Skeletal muscle satellite cell (primary cell): Measurements from ENCODE around the gene ATAT1. TPM values are rescaled to one million over a fixed set of nuclear protein-coding genes. Genes with fewer than 3 reads are reported as not detected.
"Not testable (repeated sequence)": the region's sequence is repeated elsewhere in the genome, so short reads cannot be mapped to it uniquely, and the experiment has no call there.

ENCODE experiments used
- H3K27me3 ChIP-seq: 2 replicates; pipeline ENCODE4 v1.7.0; 2013; ENCODE audit warnings: low read length; ENCODE audit not compliant: control insufficient read depth, insufficient read depth
- H3K36me3 ChIP-seq: 2 replicates; pipeline ENCODE4 v1.7.0; 2013; ENCODE audit warnings: mild to moderate bottlenecking, control low read depth, low read length; ENCODE audit not compliant: insufficient read depth
- H3K4me1 ChIP-seq: 2 replicates; pipeline ENCODE4 v1.7.0; 2013; ENCODE audit warnings: low read length; ENCODE audit not compliant: control insufficient read depth, insufficient read depth
- H3K4me2 ChIP-seq: 2 replicates; pipeline ENCODE4 v1.7.0; 2013; ENCODE audit warnings: mild to moderate bottlenecking, low read length
- H3K4me3 ChIP-seq: 2 replicates; pipeline ENCODE4 v1.7.0; 2013; ENCODE audit warnings: low read length
- H3K9ac ChIP-seq: 2 replicates; pipeline ENCODE4 v1.7.0; 2013; ENCODE audit warnings: mild to moderate bottlenecking, low read depth, low read length, moderate library complexity
- H3K9me3 ChIP-seq: replicated peaks from 2 replicates; pipeline ENCODE4 v1.7.0; 2013; ENCODE audit warnings: mild to moderate bottlenecking, control low read depth, low read length
- total RNA-seq: library from RNA; depleted of rRNA; stranded (reverse); fragments of >200 nt; gene quantifications from 2 replicates; pipeline ENCODE4 v1.2.3, GENCODE V29; 2012; rRNA removed

Gene ATAT1
- total RNA-seq = 3.3 and 3.7 TPM in 2 replicates

GRCh38 chr6:30626484-30627366 is at the start of gene ATAT1:
Gene ATAT1 (plus strand): TSS chr6:30626874.
- no peaks in the 10 kb centered on the region for H3K27me3 ChIP-seq
- H3K9me3 ChIP-seq = no peaks in the 10 kb centered on the region
- peaks cover 50% of the 10 kb centered on the region for H3K36me3 ChIP-seq
- H3K4me3 ChIP-seq = peak within 1 kb of the TSS; percentile 84
- H3K4me1 ChIP-seq = peaks cover 14% of the 10 kb centered on the region
- H3K4me2 ChIP-seq = peak within 1 kb of the TSS; percentile 97
- H3K9ac ChIP-seq = peak within 1 kb of the TSS; percentile 94

DNA sequence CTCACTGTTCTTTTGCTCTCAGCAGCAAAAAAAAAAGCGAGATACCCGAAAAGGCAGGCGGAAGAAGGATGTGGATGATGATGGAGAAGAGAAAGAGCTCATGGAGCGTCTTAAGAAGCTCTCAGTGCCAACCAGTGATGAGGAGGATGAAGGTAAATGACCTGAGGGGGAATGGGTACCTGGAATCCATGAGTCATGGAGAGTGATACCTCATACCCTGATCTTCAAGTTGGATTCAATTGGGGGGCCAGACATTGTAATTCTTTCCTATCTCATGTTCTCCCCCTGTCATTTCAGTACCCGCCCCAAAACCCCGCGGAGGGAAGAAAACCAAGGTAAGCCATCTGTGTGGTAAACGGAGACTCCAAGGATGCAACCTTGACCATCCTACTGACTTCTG is 48.6 kb upstream of the ATAT1 start:
- H3K27me3 ChIP-seq = no peaks in the 10 kb centered on the region

DNA sequence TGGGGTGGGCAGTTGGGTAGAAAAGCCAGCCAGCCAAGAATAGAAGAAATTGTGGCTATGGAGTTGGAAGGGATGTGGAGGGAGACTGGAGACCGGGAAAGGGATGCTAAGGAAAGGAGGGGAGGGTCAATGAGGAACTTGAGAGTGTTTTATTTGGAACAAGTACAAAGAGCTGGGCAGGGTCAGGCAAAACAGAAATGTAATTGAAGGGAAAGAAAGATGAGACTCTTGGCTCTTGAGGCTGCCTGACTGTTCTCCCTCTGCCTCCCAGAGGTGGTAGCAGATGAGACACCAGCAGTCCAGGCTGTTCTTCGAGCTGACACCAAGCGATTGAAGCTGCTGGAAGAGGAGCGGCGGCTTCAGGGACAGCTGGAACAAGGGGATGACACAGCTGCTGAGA is 42.8 kb upstream of the ATAT1 start:
- no peaks in the 10 kb centered on the region for H3K4me1 ChIP-seq
- peaks cover 78% of the 10 kb centered on the region for H3K36me3 ChIP-seq
- H3K27me3 ChIP-seq = no peaks in the 10 kb centered on the region
- H3K4me2 ChIP-seq = no peak overlapping the region
- H3K4me3 ChIP-seq = no peak overlapping the region
- no peak overlapping the region for H3K9ac ChIP-seq
- no peaks in the 10 kb centered on the region for H3K9me3 ChIP-seq

More for the DNA sequence above, 48.6 kb upstream of the ATAT1 start:
- Histone ChIP-seq H3K9me3 (no peaks in the 10 kb centered on the region), H3K4me3 (no peak overlapping the region), H3K4me2 (no peak overlapping the region), H3K36me3 (peaks cover 57% of the 10 kb centered on the region), H3K4me1 (no peaks in the 10 kb centered on the region), H3K9ac (no peak overlapping the region)

DNA sequence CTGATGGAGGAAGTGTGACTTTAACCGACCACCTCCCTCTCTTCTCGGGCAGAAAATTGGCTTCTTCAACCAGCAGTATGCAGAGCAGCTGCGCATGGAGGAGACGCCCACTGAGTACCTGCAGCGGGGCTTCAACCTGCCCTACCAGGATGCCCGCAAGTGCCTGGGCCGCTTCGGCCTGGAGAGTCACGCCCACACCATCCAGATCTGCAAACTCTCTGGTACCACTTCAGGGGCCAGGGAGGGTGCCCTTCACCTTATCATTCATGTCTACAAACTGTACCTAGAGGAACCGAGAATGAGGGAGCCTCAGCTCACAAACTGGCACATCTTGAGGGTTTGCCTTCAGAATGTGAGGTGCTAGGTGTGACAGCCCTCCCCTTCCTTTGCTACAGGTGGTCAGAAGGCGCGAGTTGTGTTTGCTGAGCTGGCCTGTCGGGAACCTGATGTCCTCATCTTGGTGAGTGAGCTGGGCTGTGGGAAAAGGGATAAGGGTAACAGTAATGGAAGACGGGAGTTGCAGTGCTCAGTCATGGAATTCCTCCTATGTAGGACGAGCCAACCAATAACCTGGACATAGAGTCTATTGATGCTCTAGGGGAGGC is 36.8 kb upstream of the ATAT1 start:
- Histone ChIP-seq H3K4me2 (no peak overlapping the region), H3K9ac (no peak overlapping the region), H3K4me3 (no peak overlapping the region), H3K27me3 (no peaks in the 10 kb centered on the region), H3K36me3 (peaks cover 62% of the 10 kb centered on the region), H3K9me3 (no peaks in the 10 kb centered on the region), H3K4me1 (peaks cover 19% of the 10 kb centered on the region)

DNA sequence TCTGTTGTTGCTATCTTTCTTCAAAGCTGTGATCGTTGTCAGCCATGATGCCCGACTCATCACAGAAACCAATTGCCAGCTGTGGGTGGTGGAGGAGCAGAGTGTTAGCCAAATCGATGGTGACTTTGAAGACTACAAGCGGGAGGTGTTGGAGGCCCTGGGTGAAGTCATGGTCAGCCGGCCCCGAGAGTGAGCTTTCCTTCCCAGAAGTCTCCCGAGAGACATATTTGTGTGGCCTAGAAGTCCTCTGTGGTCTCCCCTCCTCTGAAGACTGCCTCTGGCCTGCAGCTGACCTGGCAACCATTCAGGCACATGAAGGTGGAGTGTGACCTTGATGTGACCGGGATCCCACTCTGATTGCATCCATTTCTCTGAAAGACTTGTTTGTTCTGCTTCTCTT is 36.2 kb upstream of the ATAT1 start:
- Histone ChIP-seq H3K4me3 (no peak overlapping the region), H3K9ac (peak overlapping the region; percentile 67), H3K36me3 (peaks cover 57% of the 10 kb centered on the region), H3K4me1 (peaks cover 19% of the 10 kb centered on the region), H3K4me2 (peak overlapping the region; percentile 14), H3K27me3 (no peaks in the 10 kb centered on the region), H3K9me3 (no peaks in the 10 kb centered on the region)

DNA sequence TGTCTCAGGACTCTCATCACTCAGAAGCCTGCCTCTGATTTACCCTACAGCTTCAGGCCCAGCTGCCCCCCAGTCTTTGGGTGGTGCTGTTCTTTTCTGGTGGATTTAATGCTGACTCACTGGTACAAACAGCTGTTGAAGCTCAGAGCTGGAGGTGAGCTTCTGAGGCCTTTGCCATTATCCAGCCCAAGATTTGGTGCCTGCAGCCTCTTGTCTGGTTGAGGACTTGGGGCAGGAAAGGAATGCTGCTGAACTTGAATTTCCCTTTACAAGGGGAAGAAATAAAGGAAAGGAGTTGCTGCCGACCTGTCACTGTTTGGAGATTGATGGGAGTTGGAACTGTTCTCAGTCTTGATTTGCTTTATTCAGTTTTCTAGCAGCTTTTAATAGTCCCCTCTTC is 35.7 kb upstream of the ATAT1 start:
- Histone ChIP-seq H3K4me1 (peaks cover 19% of the 10 kb centered on the region), H3K9me3 (no peaks in the 10 kb centered on the region), H3K9ac (peak overlapping the region; percentile 67), H3K4me2 (peak overlapping the region; percentile 14), H3K4me3 (no peak overlapping the region), H3K27me3 (no peaks in the 10 kb centered on the region), H3K36me3 (peaks cover 52% of the 10 kb centered on the region)

DNA sequence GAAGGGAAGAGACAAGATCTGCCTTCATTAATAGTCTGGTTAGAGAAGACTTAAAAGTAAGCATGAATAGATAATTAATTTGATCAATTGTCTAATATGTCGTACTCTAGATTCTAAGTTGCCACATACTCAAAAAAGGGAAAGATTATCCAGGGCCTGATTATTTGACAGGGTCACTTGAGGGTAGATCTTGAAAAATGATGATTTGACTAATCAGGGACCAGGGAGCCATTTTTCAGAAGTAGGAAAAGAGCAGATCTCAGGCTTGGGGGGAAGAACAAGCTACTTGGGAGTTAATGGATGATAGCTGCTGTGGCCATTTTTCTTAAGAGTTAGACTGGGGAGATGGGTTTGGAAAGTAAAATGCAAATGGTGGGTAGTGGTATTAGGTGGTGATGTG is 34.4 kb upstream of the ATAT1 start:
- Histone ChIP-seq H3K4me2 (no peak overlapping the region), H3K4me3 (no peak overlapping the region), H3K27me3 (no peaks in the 10 kb centered on the region), H3K9me3 (no peaks in the 10 kb centered on the region), H3K9ac (no peak overlapping the region), H3K36me3 (peaks cover 44% of the 10 kb centered on the region), H3K4me1 (peaks cover 19% of the 10 kb centered on the region)

GRCh38 chr6:30597315-30598144 is 29.1 kb upstream of the ATAT1 start:
- not testable (repeated sequence) for H3K9me3 ChIP-seq, H3K9ac ChIP-seq, H3K4me1 ChIP-seq, H3K4me3 ChIP-seq, H3K27me3 ChIP-seq, H3K4me2 ChIP-seq
- H3K36me3 ChIP-seq = peaks cover 37% of the 10 kb centered on the region

- Histone ChIP-seq H3K9me3 (no peaks in the 10 kb centered on the region), H3K4me2 (no peak overlapping the region), H3K36me3 (peaks cover 51% of the 10 kb centered on the region), H3K4me1 (no peaks in the 10 kb centered on the region), H3K9ac (no peak overlapping the region), H3K27me3 (no peaks in the 10 kb centered on the region), H3K4me3 (no peak overlapping the region)
These were observed 27.6 kb upstream of the ATAT1 start for GRCh38 chr6:30598912-30599624.

- Histone ChIP-seq H3K36me3 (peaks cover 54% of the 10 kb centered on the region), H3K9ac (no peak overlapping the region), H3K9me3 (no peaks in the 10 kb centered on the region), H3K27me3 (no peaks in the 10 kb centered on the region), H3K4me3 (no peak overlapping the region), H3K4me2 (no peak overlapping the region), H3K4me1 (no peaks in the 10 kb centered on the region)
These were observed 26.9 kb upstream of the ATAT1 start for GRCh38 chr6:30599625-30600324.
